ENCODE results near the gene DMPK.

DNA sequence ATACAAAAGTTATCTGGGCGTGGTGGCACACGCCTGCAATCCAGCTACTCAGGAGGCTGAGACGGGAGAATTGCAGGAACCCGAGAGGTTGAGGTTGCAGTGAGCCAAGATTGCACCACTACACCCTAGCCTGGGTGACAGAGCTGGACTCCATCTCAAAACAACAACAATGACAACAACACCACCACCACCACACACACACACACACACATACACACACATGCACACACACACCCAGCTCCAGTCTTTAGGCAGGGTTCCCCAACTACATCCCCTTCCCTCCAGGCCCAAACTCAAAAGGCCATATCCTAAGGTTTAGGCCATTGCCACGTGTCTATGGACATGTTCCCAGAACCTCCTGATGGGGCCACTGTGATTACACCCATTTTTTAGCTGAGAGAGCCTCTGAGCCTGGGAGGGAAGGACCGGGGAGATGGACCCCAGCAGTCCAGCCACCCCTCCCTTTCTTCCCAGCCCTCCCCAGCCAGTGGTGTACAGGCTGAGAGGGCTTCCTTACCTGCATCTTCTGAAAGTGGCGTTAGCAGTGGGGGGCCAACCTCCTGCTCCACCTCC, 19.4 kb upstream of the DMPK start:
- TF ChIP-seq, protein P1, sequence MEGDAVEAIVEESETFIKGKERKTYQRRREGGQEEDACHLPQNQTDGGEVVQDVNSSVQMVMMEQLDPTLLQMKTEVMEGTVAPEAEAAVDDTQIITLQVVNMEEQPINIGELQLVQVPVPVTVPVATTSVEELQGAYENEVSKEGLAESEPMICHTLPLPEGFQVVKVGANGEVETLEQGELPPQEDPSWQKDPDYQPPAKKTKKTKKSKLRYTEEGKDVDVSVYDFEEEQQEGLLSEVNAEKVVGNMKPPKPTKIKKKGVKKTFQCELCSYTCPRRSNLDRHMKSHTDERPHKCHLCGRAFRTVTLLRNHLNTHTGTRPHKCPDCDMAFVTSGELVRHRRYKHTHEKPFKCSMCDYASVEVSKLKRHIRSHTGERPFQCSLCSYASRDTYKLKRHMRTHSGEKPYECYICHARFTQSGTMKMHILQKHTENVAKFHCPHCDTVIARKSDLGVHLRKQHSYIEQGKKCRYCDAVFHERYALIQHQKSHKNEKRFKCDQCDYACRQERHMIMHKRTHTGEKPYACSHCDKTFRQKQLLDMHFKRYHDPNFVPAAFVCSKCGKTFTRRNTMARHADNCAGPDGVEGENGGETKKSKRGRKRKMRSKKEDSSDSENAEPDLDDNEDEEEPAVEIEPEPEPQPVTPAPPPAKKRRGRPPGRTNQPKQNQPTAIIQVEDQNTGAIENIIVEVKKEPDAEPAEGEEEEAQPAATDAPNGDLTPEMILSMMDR (conservative IDR thresholded peaks at IDR 0.05; ENCODE audit: low read depth, low read length), result no peak
- TF ChIP-seq EZH2 (IDR thresholded peaks at IDR 0.05; ENCODE audit: low read length, unreplicated experiment) (no peak), EZH2phosphoT487 (IDR thresholded peaks at IDR 0.05; ENCODE audit: borderline replicate concordance, low read length) (no peak)

Data from PC-3 (cell line).